ENCODE measurements around the gene VAMP4.

DNA sequence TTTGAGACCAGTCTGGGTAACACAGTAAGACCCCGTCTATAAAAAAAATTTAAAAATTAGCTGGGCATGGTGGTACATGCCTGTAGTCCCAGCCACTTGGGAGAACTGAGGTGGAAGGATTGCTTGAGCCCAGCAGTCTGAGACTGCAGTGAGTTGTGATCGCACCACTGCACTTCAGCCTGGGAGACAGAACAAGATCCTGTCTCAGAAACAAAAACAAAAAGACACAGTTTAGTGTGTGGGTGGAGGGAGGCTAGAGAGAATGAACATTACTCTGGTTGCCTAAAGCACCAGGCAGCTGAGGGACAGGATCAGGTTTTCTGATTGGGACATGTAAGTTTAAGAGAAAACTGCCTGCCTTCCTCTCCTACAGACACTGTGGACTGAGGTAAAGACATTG lies 42.3 kb downstream of the VAMP4 start:
- TF ChIP-seq, protein P1, sequence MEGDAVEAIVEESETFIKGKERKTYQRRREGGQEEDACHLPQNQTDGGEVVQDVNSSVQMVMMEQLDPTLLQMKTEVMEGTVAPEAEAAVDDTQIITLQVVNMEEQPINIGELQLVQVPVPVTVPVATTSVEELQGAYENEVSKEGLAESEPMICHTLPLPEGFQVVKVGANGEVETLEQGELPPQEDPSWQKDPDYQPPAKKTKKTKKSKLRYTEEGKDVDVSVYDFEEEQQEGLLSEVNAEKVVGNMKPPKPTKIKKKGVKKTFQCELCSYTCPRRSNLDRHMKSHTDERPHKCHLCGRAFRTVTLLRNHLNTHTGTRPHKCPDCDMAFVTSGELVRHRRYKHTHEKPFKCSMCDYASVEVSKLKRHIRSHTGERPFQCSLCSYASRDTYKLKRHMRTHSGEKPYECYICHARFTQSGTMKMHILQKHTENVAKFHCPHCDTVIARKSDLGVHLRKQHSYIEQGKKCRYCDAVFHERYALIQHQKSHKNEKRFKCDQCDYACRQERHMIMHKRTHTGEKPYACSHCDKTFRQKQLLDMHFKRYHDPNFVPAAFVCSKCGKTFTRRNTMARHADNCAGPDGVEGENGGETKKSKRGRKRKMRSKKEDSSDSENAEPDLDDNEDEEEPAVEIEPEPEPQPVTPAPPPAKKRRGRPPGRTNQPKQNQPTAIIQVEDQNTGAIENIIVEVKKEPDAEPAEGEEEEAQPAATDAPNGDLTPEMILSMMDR (IDR thresholded peaks at IDR 0.05; ENCODE audit: insufficient read depth, low read depth, low read length) = no peak
- no peak for TF ChIP-seq EZH2 (IDR thresholded peaks at IDR 0.05; ENCODE audit: insufficient read depth, low read length)
